ENCODE results near the gene KCNT2.
"Not testable (repeated sequence)": the region's sequence is repeated elsewhere in the genome, so short reads cannot be mapped to it uniquely, and the experiment has no call there.

KCNT2 gene

DNA sequence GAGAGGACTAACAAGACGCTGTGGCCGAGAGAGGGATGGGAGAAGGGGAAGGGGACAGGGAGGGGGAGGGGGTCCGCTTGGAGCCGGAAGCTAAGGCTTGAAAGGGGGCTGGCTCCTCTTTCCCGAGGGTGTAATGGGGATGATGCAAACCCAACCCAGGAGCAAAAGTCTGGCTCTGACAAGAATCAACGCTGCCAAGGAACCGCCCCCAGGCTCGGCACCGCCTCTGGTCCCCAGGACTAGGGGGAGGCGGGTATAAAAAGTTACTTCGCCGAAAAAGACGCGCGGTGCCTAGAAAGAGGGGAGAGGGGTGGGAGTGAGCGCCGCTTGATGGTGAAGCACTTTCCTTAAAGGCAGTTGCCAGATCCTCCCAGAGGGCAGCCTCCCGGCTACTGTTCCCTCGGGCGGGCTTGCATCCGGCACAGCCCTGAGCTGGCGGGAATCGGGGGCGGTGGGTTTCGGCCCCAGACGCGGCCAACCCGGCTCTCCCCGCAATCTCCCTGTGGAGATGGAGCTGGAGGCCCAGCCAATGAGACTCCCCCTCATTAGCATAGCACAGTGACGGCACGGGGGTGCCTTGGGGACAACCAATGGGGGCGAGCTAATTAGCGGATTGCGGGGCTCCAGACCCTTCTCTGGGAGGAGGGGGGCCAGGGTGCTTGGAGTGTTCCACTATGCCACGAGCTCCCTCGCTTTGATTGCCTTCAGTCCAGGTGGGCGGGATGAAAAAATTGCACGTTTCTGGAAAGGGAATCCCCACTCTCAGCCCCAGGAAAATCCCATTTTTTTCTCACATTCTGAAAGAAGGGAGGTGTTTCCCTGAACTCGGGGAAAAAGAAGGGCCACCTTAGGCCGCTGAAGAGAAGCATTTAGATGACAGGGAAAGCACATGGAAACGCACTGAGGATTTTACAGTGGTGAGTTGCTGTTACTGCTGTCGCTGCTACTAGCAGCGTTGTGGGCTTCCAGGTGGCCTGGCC, at the start of gene KCNT2:
TSS of gene KCNT2 (minus strand) at position 51 of the 980 bp plus-strand sequence. CDS start 131 bp downstream, outside the sequence.
- H3K9ac ChIP-seq (ENCODE audit: low read depth, low read length): peak within 1 kb of the TSS; percentile 88
- no peaks in the 10 kb centered on the region for H3K9me3 ChIP-seq (ENCODE audit: control insufficient read depth, insufficient read depth, low read length)
- H3K4me3 ChIP-seq (ENCODE audit: low read depth, low read length): peak within 1 kb of the TSS; percentile 93
- H3K27me3 ChIP-seq (ENCODE audit: control insufficient read depth, insufficient read depth, low read length): no peaks in the 10 kb centered on the region
- H3K36me3 ChIP-seq (ENCODE audit: control insufficient read depth, insufficient read depth, low read length): no peaks in the 10 kb centered on the region
- peaks cover 28% of the 10 kb centered on the region for H3K4me1 ChIP-seq (ENCODE audit: control insufficient read depth, insufficient read depth, low read length)

DNA sequence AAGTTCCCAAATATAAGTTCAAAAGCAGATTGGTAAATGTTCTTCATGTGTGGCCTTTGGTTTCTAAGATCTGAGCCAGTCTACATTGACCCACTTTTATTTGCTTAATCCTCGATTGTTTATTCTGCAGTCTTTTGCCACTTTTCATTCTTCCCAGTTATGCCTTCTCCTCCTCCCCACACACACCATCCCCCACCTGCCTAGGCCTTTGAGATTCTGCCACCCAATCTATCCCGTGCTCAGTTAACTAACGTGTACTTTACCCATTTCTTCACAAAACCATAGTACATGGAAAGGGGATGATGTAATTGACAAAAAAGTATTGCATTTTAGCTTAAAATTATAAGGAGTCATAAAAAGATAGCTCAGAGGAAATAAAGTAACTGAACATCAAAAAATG, 47.3 kb upstream of the KCNT2 start:
- H3K27me3 ChIP-seq (ENCODE audit: control insufficient read depth, insufficient read depth, low read length): no peaks in the 10 kb centered on the region
- no peak overlapping the region for H3K9ac ChIP-seq (ENCODE audit: low read depth, low read length)
- peaks cover 3% of the 10 kb centered on the region for H3K4me1 ChIP-seq (ENCODE audit: control insufficient read depth, insufficient read depth, low read length)
- H3K9me3 ChIP-seq (ENCODE audit: control insufficient read depth, insufficient read depth, low read length): no peaks in the 10 kb centered on the region
- no peaks in the 10 kb centered on the region for H3K36me3 ChIP-seq (ENCODE audit: control insufficient read depth, insufficient read depth, low read length)
- H3K4me3 ChIP-seq (ENCODE audit: low read depth, low read length): no peak overlapping the region

DNA sequence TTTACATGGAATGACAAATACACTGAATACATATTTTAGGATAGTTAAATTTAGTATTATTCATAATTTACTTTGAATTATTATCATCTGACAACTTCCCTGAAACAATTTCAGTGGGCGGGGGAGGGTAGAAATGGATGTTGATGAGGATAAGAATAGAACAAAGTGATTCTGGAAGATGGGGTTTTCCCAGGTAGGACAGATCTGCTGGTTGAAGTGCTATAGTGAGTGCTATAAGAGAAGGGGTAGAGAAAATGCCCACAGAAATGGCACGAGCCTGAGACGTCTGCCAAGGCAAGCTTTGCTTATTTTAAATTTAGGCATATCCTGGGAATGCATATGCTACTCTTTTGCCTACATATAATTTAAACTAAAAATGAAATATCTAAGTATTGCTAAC, 46.8 kb upstream of the KCNT2 start:
- H3K9ac ChIP-seq (ENCODE audit: low read depth, low read length): no peak overlapping the region
- no peak overlapping the region for H3K4me3 ChIP-seq (ENCODE audit: low read depth, low read length)
- no peaks in the 10 kb centered on the region for H3K36me3 ChIP-seq (ENCODE audit: control insufficient read depth, insufficient read depth, low read length)

DNA sequence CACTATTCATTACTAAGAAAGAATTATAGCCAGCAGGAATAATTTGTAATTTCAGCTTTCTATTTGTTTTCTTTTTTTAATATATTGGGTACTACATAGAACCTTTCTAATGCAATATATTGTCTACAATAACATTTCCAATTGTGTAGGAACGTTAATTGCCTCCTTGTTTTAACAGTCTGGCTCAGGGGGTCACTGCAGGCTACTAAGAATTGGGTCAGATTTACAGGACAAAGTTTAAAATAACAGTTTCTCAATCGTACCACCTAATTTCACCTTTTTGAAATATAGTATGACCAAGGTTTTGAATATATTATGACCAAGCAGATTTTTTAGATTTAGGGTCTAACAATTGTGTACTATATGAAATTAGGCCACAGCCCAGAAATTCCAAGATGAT, 46.0 kb upstream of the KCNT2 start:
- peaks cover 3% of the 10 kb centered on the region for H3K4me1 ChIP-seq (ENCODE audit: control insufficient read depth, insufficient read depth, low read length)
- no peaks in the 10 kb centered on the region for H3K9me3 ChIP-seq (ENCODE audit: control insufficient read depth, insufficient read depth, low read length)
- H3K36me3 ChIP-seq (ENCODE audit: control insufficient read depth, insufficient read depth, low read length): no peaks in the 10 kb centered on the region
- H3K4me3 ChIP-seq (ENCODE audit: low read depth, low read length): no peak overlapping the region
- no peak overlapping the region for H3K9ac ChIP-seq (ENCODE audit: low read depth, low read length)
- no peaks in the 10 kb centered on the region for H3K27me3 ChIP-seq (ENCODE audit: control insufficient read depth, insufficient read depth, low read length)

More for the DNA sequence above, 46.8 kb upstream of the KCNT2 start:
- Histone ChIP-seq H3K4me1 (ENCODE audit: control insufficient read depth, insufficient read depth, low read length) (peaks cover 3% of the 10 kb centered on the region), H3K9me3 (ENCODE audit: control insufficient read depth, insufficient read depth, low read length) (no peaks in the 10 kb centered on the region), H3K27me3 (ENCODE audit: control insufficient read depth, insufficient read depth, low read length) (no peaks in the 10 kb centered on the region)

DNA sequence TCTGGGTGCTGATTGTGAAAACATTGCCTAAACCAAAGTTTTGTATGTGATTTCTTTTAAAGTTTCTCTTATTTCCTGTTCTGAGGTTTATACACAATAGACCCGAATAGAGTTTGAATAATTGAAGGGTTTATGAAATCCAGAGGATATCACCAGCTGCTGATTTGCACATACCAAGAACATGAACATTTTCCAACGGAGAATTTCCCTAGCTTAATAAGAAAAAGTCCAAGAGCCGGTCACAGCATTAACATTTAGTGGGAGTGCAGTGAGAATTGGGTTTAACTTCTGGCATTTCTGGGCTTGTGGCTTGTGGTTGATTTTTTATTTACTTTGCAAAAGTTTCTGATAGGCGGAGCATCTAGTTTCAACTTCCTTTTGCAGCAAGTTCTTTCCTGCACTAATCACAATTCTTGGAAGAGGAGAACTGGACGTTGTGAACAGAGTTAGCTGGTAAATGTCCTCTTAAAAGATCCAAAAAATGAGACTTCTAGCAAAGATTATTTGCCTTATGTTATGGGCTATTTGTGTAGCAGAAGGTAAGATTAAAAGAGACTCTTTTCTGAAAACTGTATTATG, 43.5 kb upstream of the KCNT2 start, which contains the start of gene CFH:
TSS of gene CFH (plus strand) at position 407 of the 579 bp plus-strand sequence. CDS start at position 482, 75 bp downstream.
- Histone ChIP-seq H3K36me3 (ENCODE audit: control insufficient read depth, insufficient read depth, low read length) (no peaks in the 10 kb centered on the region), H3K27me3 (ENCODE audit: control insufficient read depth, insufficient read depth, low read length) (no peaks in the 10 kb centered on the region), H3K4me1 (ENCODE audit: control insufficient read depth, insufficient read depth, low read length) (peaks cover 3% of the 10 kb centered on the region), H3K9me3 (ENCODE audit: control insufficient read depth, insufficient read depth, low read length) (no peaks in the 10 kb centered on the region), H3K4me3 (ENCODE audit: low read depth, low read length) (no peak within 1 kb of the TSS), H3K9ac (ENCODE audit: low read depth, low read length) (no peak within 1 kb of the TSS)

DNA sequence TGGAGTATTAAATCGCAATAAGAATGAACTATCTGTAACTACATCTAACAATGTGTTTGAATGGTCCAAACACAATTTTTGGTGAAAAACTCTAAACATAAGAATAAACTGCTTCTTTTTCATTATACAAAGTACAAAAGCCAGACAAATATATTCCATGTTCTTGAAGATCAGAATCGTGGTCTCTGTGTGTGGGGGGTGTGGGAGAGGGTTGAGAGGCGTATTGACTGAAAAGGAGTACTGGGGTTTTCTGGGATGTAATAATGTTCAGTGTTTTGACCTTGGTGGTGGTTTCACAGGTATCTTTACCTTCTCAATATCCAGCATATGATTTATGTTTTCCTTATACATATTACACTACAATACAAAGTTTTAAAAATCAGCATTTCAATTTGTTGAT, 42.8 kb upstream of the KCNT2 start:
- Histone ChIP-seq H3K9me3 (ENCODE audit: control insufficient read depth, insufficient read depth, low read length) (no peaks in the 10 kb centered on the region), H3K9ac (ENCODE audit: low read depth, low read length) (no peak overlapping the region), H3K27me3 (ENCODE audit: control insufficient read depth, insufficient read depth, low read length) (no peaks in the 10 kb centered on the region), H3K4me3 (ENCODE audit: low read depth, low read length) (no peak overlapping the region), H3K4me1 (ENCODE audit: control insufficient read depth, insufficient read depth, low read length) (peaks cover 3% of the 10 kb centered on the region), H3K36me3 (ENCODE audit: control insufficient read depth, insufficient read depth, low read length) (no peaks in the 10 kb centered on the region)

DNA sequence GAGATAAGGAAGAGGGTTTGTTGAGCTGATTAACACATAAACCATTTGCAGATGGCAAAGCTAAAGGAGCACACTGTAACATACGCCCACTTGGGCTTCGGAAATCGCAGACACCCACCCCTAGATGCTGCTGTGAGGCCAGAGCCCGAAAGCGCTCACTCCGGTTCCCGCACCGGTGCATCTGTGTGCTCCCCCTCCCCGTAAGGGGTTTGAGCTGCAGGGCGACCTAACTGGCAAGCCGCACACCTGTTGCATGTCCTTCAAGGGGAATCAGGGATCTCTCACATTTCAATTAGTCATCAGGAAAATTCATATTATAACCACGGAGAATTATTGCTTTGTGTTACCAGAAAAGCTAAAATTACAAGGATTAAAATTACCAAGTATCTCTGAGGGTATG, 42.2 kb upstream of the KCNT2 start:
- no peaks in the 10 kb centered on the region for H3K36me3 ChIP-seq (ENCODE audit: control insufficient read depth, insufficient read depth, low read length)
- H3K9me3 ChIP-seq (ENCODE audit: control insufficient read depth, insufficient read depth, low read length): no peaks in the 10 kb centered on the region
- H3K4me1 ChIP-seq (ENCODE audit: control insufficient read depth, insufficient read depth, low read length): peaks cover 2% of the 10 kb centered on the region
- peak overlapping the region; percentile 53 for H3K4me3 ChIP-seq (ENCODE audit: low read depth, low read length)
- H3K9ac ChIP-seq (ENCODE audit: low read depth, low read length): no peak overlapping the region
- no peaks in the 10 kb centered on the region for H3K27me3 ChIP-seq (ENCODE audit: control insufficient read depth, insufficient read depth, low read length)

DNA sequence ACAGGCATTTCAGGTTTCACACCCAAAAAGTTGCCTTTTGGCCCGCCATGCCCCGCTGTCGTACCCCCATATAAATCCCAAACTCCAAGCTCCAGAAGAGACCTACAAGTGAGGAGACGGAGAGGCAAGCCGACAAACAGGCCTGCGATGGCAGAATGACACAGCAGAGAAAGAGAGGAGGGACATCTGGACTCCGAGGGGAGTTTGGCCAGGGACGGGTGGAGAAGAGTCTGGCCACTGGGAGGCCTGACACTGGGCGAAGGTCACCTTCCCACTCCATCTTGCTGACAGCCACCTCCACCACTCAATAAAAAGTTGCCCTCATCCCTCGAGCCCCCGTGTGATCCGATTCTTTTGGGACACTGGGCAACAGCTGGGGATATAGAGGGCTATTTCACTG, 41.8 kb upstream of the KCNT2 start:
- Histone ChIP-seq H3K4me3 (ENCODE audit: low read depth, low read length) (peak overlapping the region; percentile 53), H3K9ac (ENCODE audit: low read depth, low read length) (no peak overlapping the region), H3K27me3 (ENCODE audit: control insufficient read depth, insufficient read depth, low read length) (no peaks in the 10 kb centered on the region), H3K36me3 (ENCODE audit: control insufficient read depth, insufficient read depth, low read length) (no peaks in the 10 kb centered on the region), H3K9me3 (ENCODE audit: control insufficient read depth, insufficient read depth, low read length) (no peaks in the 10 kb centered on the region), H3K4me1 (ENCODE audit: control insufficient read depth, insufficient read depth, low read length) (no peaks in the 10 kb centered on the region)

DNA sequence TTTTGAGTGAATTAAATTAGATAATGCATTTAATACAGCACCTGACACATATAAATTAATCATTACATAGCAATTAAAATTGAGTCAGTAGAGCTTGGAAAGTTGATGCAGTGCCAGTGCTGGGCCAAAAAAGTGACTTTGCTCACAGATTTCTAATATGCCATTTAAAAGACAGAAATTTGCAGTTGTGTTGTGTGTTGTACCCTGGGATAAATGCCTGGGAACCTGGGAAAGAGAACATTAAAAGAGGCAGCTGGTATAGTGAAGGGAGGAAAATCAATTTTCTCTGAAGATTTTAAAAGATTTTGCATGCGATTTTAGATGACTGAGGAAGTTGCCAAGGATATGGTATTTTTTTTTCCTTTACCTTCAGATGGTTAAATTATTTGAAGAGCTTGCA, 32.7 kb upstream of the KCNT2 start:
- H3K4me3 ChIP-seq (ENCODE audit: low read depth, low read length): no peak overlapping the region
- H3K9me3 ChIP-seq (ENCODE audit: control insufficient read depth, insufficient read depth, low read length): no peaks in the 10 kb centered on the region
- H3K27me3 ChIP-seq (ENCODE audit: control insufficient read depth, insufficient read depth, low read length): no peaks in the 10 kb centered on the region
- H3K36me3 ChIP-seq (ENCODE audit: control insufficient read depth, insufficient read depth, low read length): no peaks in the 10 kb centered on the region
- H3K4me1 ChIP-seq (ENCODE audit: control insufficient read depth, insufficient read depth, low read length): no peaks in the 10 kb centered on the region
- no peak overlapping the region for H3K9ac ChIP-seq (ENCODE audit: low read depth, low read length)

DNA sequence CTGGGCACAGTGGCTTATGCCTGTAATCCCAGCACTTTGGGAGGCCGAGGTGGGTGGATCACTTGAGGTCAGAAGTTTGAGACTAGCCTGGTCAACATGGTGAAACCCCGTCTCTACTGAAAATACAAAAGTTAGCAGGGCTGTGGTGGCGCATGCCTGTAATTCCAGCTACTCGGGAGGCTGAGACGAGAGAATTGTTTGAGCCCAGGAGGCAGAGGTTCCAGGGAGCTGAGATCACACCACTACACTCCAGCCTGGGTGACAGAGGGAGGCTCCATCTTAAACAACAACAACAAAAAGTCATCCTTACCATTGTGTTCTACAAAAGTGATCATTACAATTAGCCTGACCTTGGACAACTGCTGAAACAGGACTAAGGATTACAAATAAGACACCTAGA, 31.1 kb upstream of the KCNT2 start:
- not testable (repeated sequence) for H3K9me3 ChIP-seq (ENCODE audit: control insufficient read depth, insufficient read depth, low read length); H3K4me3 ChIP-seq (ENCODE audit: low read depth, low read length); H3K4me1 ChIP-seq (ENCODE audit: control insufficient read depth, insufficient read depth, low read length); H3K36me3 ChIP-seq (ENCODE audit: control insufficient read depth, insufficient read depth, low read length); H3K9ac ChIP-seq (ENCODE audit: low read depth, low read length); H3K27me3 ChIP-seq (ENCODE audit: control insufficient read depth, insufficient read depth, low read length)

DNA sequence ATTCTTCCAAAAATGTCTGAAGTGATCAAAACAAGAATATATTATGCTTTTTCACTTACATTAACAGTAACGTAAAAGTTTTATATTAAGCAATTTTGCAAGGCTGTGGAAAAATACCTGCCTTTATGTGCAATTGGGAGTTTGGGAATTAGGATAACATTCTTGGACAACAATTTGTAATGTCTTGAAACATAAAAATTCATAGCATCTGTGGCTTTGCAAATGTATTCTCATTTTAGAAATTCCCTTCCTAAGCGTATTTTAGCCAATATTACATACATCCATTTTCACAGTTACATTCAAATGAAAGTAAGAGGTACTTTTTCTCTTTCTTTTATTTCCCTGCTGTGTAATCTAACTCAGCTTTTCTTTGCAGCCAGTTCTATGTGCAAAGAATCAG, 30.2 kb upstream of the KCNT2 start:
- Histone ChIP-seq H3K4me3 (ENCODE audit: low read depth, low read length) (no peak overlapping the region), H3K4me1 (ENCODE audit: control insufficient read depth, insufficient read depth, low read length) (no peaks in the 10 kb centered on the region), H3K9ac (ENCODE audit: low read depth, low read length) (no peak overlapping the region), H3K27me3 (ENCODE audit: control insufficient read depth, insufficient read depth, low read length) (no peaks in the 10 kb centered on the region), H3K36me3 (ENCODE audit: control insufficient read depth, insufficient read depth, low read length) (no peaks in the 10 kb centered on the region), H3K9me3 (ENCODE audit: control insufficient read depth, insufficient read depth, low read length) (no peaks in the 10 kb centered on the region)

DNA sequence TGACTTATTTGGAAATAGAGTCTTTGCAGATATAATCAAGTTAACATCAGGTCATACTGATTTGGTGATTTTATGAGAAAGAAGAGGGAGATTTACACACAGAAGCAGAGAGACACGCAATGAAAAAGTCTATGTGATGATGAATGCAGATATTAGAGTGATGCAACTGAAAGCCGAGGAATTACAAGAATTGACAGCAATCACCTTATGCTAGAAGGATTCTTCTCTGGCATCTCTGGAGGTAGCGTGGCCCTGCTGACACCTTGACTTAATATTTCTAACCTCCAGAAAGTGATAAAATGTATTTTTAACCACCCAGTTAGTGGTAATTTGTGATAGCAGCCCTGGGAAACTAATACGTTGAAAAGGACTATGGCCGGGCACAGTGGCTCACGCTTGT, 29.4 kb upstream of the KCNT2 start:
- H3K36me3 ChIP-seq (ENCODE audit: control insufficient read depth, insufficient read depth, low read length): no peaks in the 10 kb centered on the region
- H3K4me1 ChIP-seq (ENCODE audit: control insufficient read depth, insufficient read depth, low read length): no peaks in the 10 kb centered on the region
- H3K9ac ChIP-seq (ENCODE audit: low read depth, low read length): no peak overlapping the region
- H3K27me3 ChIP-seq (ENCODE audit: control insufficient read depth, insufficient read depth, low read length): no peaks in the 10 kb centered on the region
- H3K4me3 ChIP-seq (ENCODE audit: low read depth, low read length): no peak overlapping the region
- no peaks in the 10 kb centered on the region for H3K9me3 ChIP-seq (ENCODE audit: control insufficient read depth, insufficient read depth, low read length)

All from iPS-15b (cell line).